ENCODE data around the gene GPR160. TPM values are rescaled to one million over a fixed set of nuclear protein-coding genes. Genes with fewer than 3 reads are reported as not detected.
A peak's percentile ranks its signal among the peaks of the same experiment; 100 is the strongest.

GPR160 gene, protein sequence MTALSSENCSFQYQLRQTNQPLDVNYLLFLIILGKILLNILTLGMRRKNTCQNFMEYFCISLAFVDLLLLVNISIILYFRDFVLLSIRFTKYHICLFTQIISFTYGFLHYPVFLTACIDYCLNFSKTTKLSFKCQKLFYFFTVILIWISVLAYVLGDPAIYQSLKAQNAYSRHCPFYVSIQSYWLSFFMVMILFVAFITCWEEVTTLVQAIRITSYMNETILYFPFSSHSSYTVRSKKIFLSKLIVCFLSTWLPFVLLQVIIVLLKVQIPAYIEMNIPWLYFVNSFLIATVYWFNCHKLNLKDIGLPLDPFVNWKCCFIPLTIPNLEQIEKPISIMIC
- polyA plus RNA-seq (2013, experiment 1 of 2): 0.30 TPM
- polyA plus RNA-seq (2013, experiment 2 of 2): 0.26 TPM

DNA sequence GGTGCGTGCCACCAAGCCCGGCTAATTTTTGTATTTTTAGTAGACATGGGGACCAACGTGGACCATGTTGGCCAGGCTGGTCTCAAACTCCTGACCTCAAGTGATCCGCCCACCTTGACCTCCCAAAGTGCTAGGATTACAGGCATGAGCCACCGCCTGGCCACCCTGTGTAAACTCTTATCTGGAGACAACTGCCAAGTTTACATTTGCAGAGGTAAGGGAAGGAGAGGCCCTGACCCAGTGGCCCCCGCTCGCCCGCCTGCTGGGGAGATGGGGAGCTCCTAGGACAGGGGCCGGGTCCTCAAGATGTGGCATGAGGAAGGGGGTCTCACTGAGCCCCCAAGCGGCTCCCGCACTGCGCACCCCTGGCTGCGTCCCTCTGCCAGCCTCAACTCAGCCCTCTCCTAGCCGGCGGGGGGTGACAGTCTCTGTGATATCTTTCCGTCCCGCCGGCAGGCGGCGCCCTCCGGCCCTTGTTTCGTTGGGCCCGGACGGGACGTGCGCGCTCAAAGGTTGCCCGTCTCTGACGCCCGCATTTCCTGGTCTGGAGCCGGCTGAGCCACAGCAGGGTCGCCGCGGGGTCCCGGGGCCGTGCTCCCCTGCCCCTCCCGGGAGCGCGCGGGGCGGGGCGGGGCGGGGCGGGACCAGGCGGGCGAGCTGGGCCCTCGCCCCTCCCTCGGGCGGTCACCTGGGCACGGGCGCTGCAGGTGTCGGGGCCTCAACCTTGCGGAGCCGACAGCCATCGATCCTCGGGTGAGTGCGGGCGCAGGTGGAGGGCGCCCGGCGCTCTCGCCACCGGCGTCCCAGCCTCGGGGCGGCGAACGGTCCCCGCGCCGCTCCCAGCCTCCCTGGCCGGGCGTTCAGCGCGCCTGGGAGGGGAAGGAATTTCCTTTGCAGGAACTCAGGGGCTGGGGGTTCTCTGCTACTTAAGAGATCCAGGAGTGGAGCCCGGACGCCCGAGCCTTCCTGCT is at the start of gene GPR160:
Gene GPR160 (plus strand): TSS at position 533 of the 971 bp plus-strand sequence. CDS start 45,978 bp downstream, outside the sequence.
- Histone ChIP-seq H3K27me3 (ENCODE audit: control insufficient read depth in 1 of 2, insufficient read depth in 1 of 2, low read length in 2 of 2) (peaks cover 18 to 66% of the 10 kb centered on the region in 2 experiments), H2BK5ac (ENCODE audit: low read depth, low read length, poor library complexity, severe bottlenecking) (no peak within 1 kb of the TSS), H3K79me1 (replicated peaks; ENCODE audit: low read length, poor library complexity, severe bottlenecking) (no peaks in the 10 kb centered on the region), H3K36me3 (ENCODE audit: control insufficient read depth in 1 of 2, insufficient read depth in 2 of 2, low read depth in 1 of 2, low read length in 2 of 2) (no peaks in the 10 kb centered on the region), H4K8ac (ENCODE audit: low read length) (no peak within 1 kb of the TSS), H3K4me1 (ENCODE audit: control insufficient read depth, insufficient read depth, low read depth, low read length) (peaks cover 12% of the 10 kb centered on the region), H3K4me3 (ENCODE audit: insufficient read depth in 1 of 2, low read depth in 1 of 2, low read length in 2 of 2) (peak within 1 kb of the TSS; percentile 71 to 73), H3K4me2 (ENCODE audit: low read length, poor library complexity, severe bottlenecking) (peak within 1 kb of the TSS; percentile 95), H2AFZ (ENCODE audit: low read depth, low read length) (peak within 1 kb of the TSS; percentile 32), H3K23ac (ENCODE audit: low read length in 2 of 2) (peak within 1 kb of the TSS in 1 of 2 experiments; percentile 86), H3K9me3 (ENCODE audit: control insufficient read depth, low read length) (no peaks in the 10 kb centered on the region), H3K27ac (ENCODE audit: low read length, poor library complexity, severe bottlenecking) (no peak within 1 kb of the TSS), H2BK120ac (ENCODE audit: low read depth, low read length) (no peak within 1 kb of the TSS), H3K18ac (ENCODE audit: low read depth in 1 of 2, low read length in 2 of 2) (no peak within 1 kb of the TSS), H4K91ac (ENCODE audit: low read length) (no peak within 1 kb of the TSS), H3K14ac (ENCODE audit: low read length in 2 of 2) (peak within 1 kb of the TSS in 1 of 2 experiments; percentile 32), H3K4ac (ENCODE audit: low read depth in 1 of 2, low read length in 2 of 2) (no peak within 1 kb of the TSS), H3K9ac (ENCODE audit: low read length) (no peak within 1 kb of the TSS), H2BK15ac (ENCODE audit: low read depth, poor library complexity, severe bottlenecking) (no peak within 1 kb of the TSS), H2BK12ac (ENCODE audit: low read length in 2 of 2) (no peak within 1 kb of the TSS), H2AK5ac (ENCODE audit: low read length, severe bottlenecking) (no peak within 1 kb of the TSS)
- 6% methylated on average over 68 of the region's 78 CpGs for WGBS
- peak; percentile 22 for DNase-seq

DNA sequence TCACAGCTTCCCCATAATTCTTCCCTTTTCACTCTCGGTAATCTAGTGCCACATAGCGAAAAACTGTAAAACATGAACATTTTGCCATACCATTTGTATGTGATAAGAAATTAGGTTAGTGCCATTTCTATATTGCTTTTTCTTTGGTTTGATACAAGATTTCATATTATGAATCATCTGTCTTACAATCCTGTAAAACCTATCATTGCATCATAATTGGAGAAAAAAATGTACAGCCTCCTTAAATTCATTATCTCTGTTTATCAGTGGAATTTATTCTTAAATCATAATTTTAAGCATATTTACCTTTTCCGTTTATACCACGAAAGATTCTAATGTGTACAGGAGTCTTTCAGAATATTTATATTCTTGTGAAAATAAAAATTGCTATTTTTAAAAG is 47.4 kb upstream of the GPR160 start:
- H3K18ac ChIP-seq (ENCODE audit: low read depth in 1 of 2, low read length in 2 of 2): no peak overlapping the region
- H3K36me3 ChIP-seq (ENCODE audit: control insufficient read depth in 1 of 2, insufficient read depth in 2 of 2, low read depth in 1 of 2, low read length in 2 of 2): peaks cover 19 to 95% of the 10 kb centered on the region in 2 experiments
- no peak overlapping the region for H2BK12ac ChIP-seq (ENCODE audit: low read length in 2 of 2)
- H3K4me3 ChIP-seq (ENCODE audit: insufficient read depth in 1 of 2, low read depth in 1 of 2, low read length in 2 of 2): no peak overlapping the region
- H3K14ac ChIP-seq (ENCODE audit: low read length in 2 of 2): no peak overlapping the region
- H2BK5ac ChIP-seq (ENCODE audit: low read depth, low read length, poor library complexity, severe bottlenecking): no peak overlapping the region
- H2BK15ac ChIP-seq (ENCODE audit: low read depth, poor library complexity, severe bottlenecking): no peak overlapping the region
- H4K91ac ChIP-seq (ENCODE audit: low read length): no peak overlapping the region
- H4K8ac ChIP-seq (ENCODE audit: low read length): no peak overlapping the region
- H3K9ac ChIP-seq (ENCODE audit: low read length): no peak overlapping the region
- no peak overlapping the region for H2BK120ac ChIP-seq (ENCODE audit: low read depth, low read length)
- no peak overlapping the region for H3K23ac ChIP-seq (ENCODE audit: low read length in 2 of 2)
- H3K79me1 ChIP-seq (replicated peaks; ENCODE audit: low read length, poor library complexity, severe bottlenecking): peaks cover 9% of the 10 kb centered on the region
- H3K27me3 ChIP-seq (ENCODE audit: control insufficient read depth in 1 of 2, insufficient read depth in 1 of 2, low read length in 2 of 2): no peaks in the 10 kb centered on the region
- no peak overlapping the region for H3K4ac ChIP-seq (ENCODE audit: low read depth in 1 of 2, low read length in 2 of 2)
- H2AK5ac ChIP-seq (ENCODE audit: low read length, severe bottlenecking): no peak overlapping the region
- no peaks in the 10 kb centered on the region for H3K9me3 ChIP-seq (ENCODE audit: control insufficient read depth, low read length)
- no peaks in the 10 kb centered on the region for H3K4me1 ChIP-seq (ENCODE audit: control insufficient read depth, insufficient read depth, low read depth, low read length)
- no peak overlapping the region for H3K27ac ChIP-seq (ENCODE audit: low read length, poor library complexity, severe bottlenecking)
- H2AFZ ChIP-seq (ENCODE audit: low read depth, low read length): no peak overlapping the region
- WGBS: no CpG with 5 or more reads among the region's 4 CpGs
- no peak for DNase-seq
- H3K4me2 ChIP-seq (ENCODE audit: low read length, poor library complexity, severe bottlenecking): no peak overlapping the region

DNA sequence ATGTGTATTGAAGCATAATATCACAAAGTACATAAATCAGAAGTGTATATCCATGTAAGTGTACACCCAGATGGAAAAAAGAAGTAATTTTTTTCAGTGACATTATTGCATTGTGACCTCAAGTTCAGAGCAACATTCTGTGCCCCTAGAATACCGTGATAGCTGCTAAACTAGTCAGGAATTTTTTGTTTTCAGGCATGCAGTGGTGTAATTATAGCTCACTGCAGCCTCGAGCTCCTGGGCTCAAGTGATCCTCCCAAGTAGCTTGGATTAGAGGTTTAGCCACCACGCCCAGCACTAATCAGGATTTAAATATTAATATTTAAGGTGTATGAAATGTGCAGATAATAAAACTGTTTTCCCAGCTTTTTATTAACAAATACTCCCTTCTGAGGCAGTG is 45.6 kb upstream of the GPR160 start:
- Histone ChIP-seq H3K79me1 (replicated peaks; ENCODE audit: low read length, poor library complexity, severe bottlenecking) (peaks cover 7% of the 10 kb centered on the region), H2BK120ac (ENCODE audit: low read depth, low read length) (no peak overlapping the region), H3K4me1 (ENCODE audit: control insufficient read depth, insufficient read depth, low read depth, low read length) (no peaks in the 10 kb centered on the region), H4K8ac (ENCODE audit: low read length) (no peak overlapping the region), H3K4me2 (ENCODE audit: low read length, poor library complexity, severe bottlenecking) (no peak overlapping the region), H3K4ac (ENCODE audit: low read depth in 1 of 2, low read length in 2 of 2) (no peak overlapping the region), H3K27me3 (ENCODE audit: control insufficient read depth in 1 of 2, insufficient read depth in 1 of 2, low read length in 2 of 2) (no peaks in the 10 kb centered on the region), H3K14ac (ENCODE audit: low read length in 2 of 2) (no peak overlapping the region), H4K91ac (ENCODE audit: low read length) (no peak overlapping the region), H3K9ac (ENCODE audit: low read length) (no peak overlapping the region), H3K27ac (ENCODE audit: low read length, poor library complexity, severe bottlenecking) (no peak overlapping the region), H3K18ac (ENCODE audit: low read depth in 1 of 2, low read length in 2 of 2) (no peak overlapping the region), H2BK12ac (ENCODE audit: low read length in 2 of 2) (no peak overlapping the region), H2BK5ac (ENCODE audit: low read depth, low read length, poor library complexity, severe bottlenecking) (no peak overlapping the region), H2AK5ac (ENCODE audit: low read length, severe bottlenecking) (no peak overlapping the region), H3K36me3 (ENCODE audit: control insufficient read depth in 1 of 2, insufficient read depth in 2 of 2, low read depth in 1 of 2, low read length in 2 of 2) (peaks cover 17 to 95% of the 10 kb centered on the region in 2 experiments), H3K23ac (ENCODE audit: low read length in 2 of 2) (no peak overlapping the region), H3K4me3 (ENCODE audit: insufficient read depth in 1 of 2, low read depth in 1 of 2, low read length in 2 of 2) (no peak overlapping the region), H2BK15ac (ENCODE audit: low read depth, poor library complexity, severe bottlenecking) (no peak overlapping the region), H2AFZ (ENCODE audit: low read depth, low read length) (no peak overlapping the region), H3K9me3 (ENCODE audit: control insufficient read depth, low read length) (no peaks in the 10 kb centered on the region)
- 100% methylated on average over 2 of the region's 3 CpGs for WGBS
- DNase-seq: no peak

- Histone ChIP-seq H3K27ac (ENCODE audit: low read length, poor library complexity, severe bottlenecking) (no peak overlapping the region), H2AFZ (ENCODE audit: low read depth, low read length) (no peak overlapping the region), H4K91ac (ENCODE audit: low read length) (no peak overlapping the region), H2BK120ac (ENCODE audit: low read depth, low read length) (no peak overlapping the region), H3K36me3 (ENCODE audit: control insufficient read depth in 1 of 2, insufficient read depth in 2 of 2, low read depth in 1 of 2, low read length in 2 of 2) (peaks cover 16 to 89% of the 10 kb centered on the region in 2 experiments), H3K9ac (ENCODE audit: low read length) (no peak overlapping the region), H2BK12ac (ENCODE audit: low read length in 2 of 2) (no peak overlapping the region), H4K8ac (ENCODE audit: low read length) (no peak overlapping the region), H3K9me3 (ENCODE audit: control insufficient read depth, low read length) (no peaks in the 10 kb centered on the region), H3K4me3 (ENCODE audit: insufficient read depth in 1 of 2, low read depth in 1 of 2, low read length in 2 of 2) (no peak overlapping the region), H3K4me2 (ENCODE audit: low read length, poor library complexity, severe bottlenecking) (no peak overlapping the region), H3K27me3 (ENCODE audit: control insufficient read depth in 1 of 2, insufficient read depth in 1 of 2, low read length in 2 of 2) (no peaks in the 10 kb centered on the region), H2BK15ac (ENCODE audit: low read depth, poor library complexity, severe bottlenecking) (no peak overlapping the region), H3K18ac (ENCODE audit: low read depth in 1 of 2, low read length in 2 of 2) (no peak overlapping the region), H3K14ac (ENCODE audit: low read length in 2 of 2) (no peak overlapping the region), H3K23ac (ENCODE audit: low read length in 2 of 2) (no peak overlapping the region), H3K4ac (ENCODE audit: low read depth in 1 of 2, low read length in 2 of 2) (no peak overlapping the region), H3K4me1 (ENCODE audit: control insufficient read depth, insufficient read depth, low read depth, low read length) (no peaks in the 10 kb centered on the region), H2AK5ac (ENCODE audit: low read length, severe bottlenecking) (no peak overlapping the region), H3K79me1 (replicated peaks; ENCODE audit: low read length, poor library complexity, severe bottlenecking) (peaks cover 6% of the 10 kb centered on the region), H2BK5ac (ENCODE audit: low read depth, low read length, poor library complexity, severe bottlenecking) (no peak overlapping the region)
- DNase-seq: no peak
- WGBS: 97% methylated on average over 5 of the region's 5 CpGs
Observed at GRCh38 chr3:169992781-169993180, 45.0 kb upstream of the GPR160 start.

Data from mesenchymal stem cell (in vitro differentiated cells and primary cell).